OCI-LY1 (cell line): ENCODE results near the gene COMT.

Experiments
- H2AFZ ChIP-seq: fragments of 200-600 bp; sonication (generic), shearing (Covaris generic); 2 replicates; pipeline ENCODE4 v1.6.0; 2014; ENCODE audit warnings: antibody characterized with exemption, mild to moderate bottlenecking, low read length
- H3F3A ChIP-seq: fragments of 200-600 bp; sonication (generic), shearing (Covaris generic); 2 replicates; pipeline ENCODE4 v1.6.0; 2014; ENCODE audit warnings: mild to moderate bottlenecking, antibody characterized with exemption, low read length, moderate library complexity; ENCODE audit not compliant: insufficient read depth
- H3K27ac ChIP-seq: fragments of 200-600 bp; sonication (generic); 2 replicates; pipeline ENCODE4 v1.5.1; 2014; ENCODE audit warnings: low read length, mixed run types, mild to moderate bottlenecking, low read depth; ENCODE audit not compliant: poor library complexity, severe bottlenecking
- H3K27me3 ChIP-seq: fragments of 200-600 bp; sonication (generic); 2 replicates; pipeline ENCODE4 v1.6.0; 2014; ENCODE audit warnings: antibody characterized with exemption, mild to moderate bottlenecking, low read length, moderate library complexity; ENCODE audit not compliant: insufficient read depth
- H3K36me3 ChIP-seq: fragments of 200-600 bp; sonication (generic); 2 replicates; pipeline ENCODE4 v1.6.1; 2014; ENCODE audit warnings: mild to moderate bottlenecking, antibody characterized with exemption, low read length, moderate library complexity, mixed read lengths; ENCODE audit not compliant: insufficient read depth
- H3K4me1 ChIP-seq: fragments of 200-600 bp; sonication (generic); 2 replicates; pipeline ENCODE4 v1.5.1; 2014; ENCODE audit warnings: mild to moderate bottlenecking, low read length, moderate library complexity; ENCODE audit not compliant: insufficient read depth, severe bottlenecking
- H3K4me2 ChIP-seq: fragments of 200-600 bp; sonication (generic), shearing (Covaris generic); 2 replicates; pipeline ENCODE4 v1.6.1; 2014; ENCODE audit warnings: low read length
- H3K4me3 ChIP-seq: fragments of 200-600 bp; sonication (generic); 2 replicates; pipeline ENCODE4 v1.5.1; 2014; ENCODE audit warnings: low read length, low read depth, mild to moderate bottlenecking, mixed read lengths; ENCODE audit not compliant: poor library complexity, severe bottlenecking
- H3K79me2 ChIP-seq: fragments of 200-600 bp; shearing (Covaris generic); 2 replicates; pipeline ENCODE4 v1.6.1; 2016; ENCODE audit warnings: mixed run types, low read length, mixed read lengths; ENCODE audit not compliant: insufficient read depth
- H3K9ac ChIP-seq: fragments of 200-600 bp; sonication (generic), shearing (Covaris generic); 2 replicates; pipeline ENCODE4 v1.6.1; 2014; ENCODE audit warnings: mild to moderate bottlenecking, low read length, mixed read lengths
- H3K9me2 ChIP-seq: fragments of 200-600 bp; sonication (generic), shearing (Covaris generic); 2 replicates; pipeline ENCODE4 v1.6.1; 2014; ENCODE audit warnings: low read depth, mild to moderate bottlenecking, low read length, mixed read lengths
- H3K9me3 ChIP-seq: fragments of 200-600 bp; shearing (Covaris generic); 2 replicates; pipeline ENCODE4 v1.6.1; 2014; ENCODE audit warnings: low read length, mixed read lengths
- H4K20me1 ChIP-seq: fragments of 200-600 bp; sonication (generic), shearing (Covaris generic); 2 replicates; pipeline ENCODE4 v1.6.0; 2016; ENCODE audit warnings: mild to moderate bottlenecking, low read length; ENCODE audit not compliant: insufficient read depth
- EZH2 ChIP-seq: fragments of 200-600 bp; sonication (generic), shearing (Covaris generic); IDR thresholded peaks from 2 replicates; pipeline ENCODE4 v1.8.0; 2017; ENCODE audit warnings: borderline replicate concordance, mixed run types, mild to moderate bottlenecking, antibody characterized with exemption, low read length, moderate library complexity, mixed read lengths
- TF ChIP-seq, protein P1 (sequence below): fragments of 200-600 bp; sonication (generic), shearing (Covaris generic); IDR thresholded peaks from 2 replicates; pipeline ENCODE4 v1.5.1; 2017; ENCODE audit warnings: mild to moderate bottlenecking, antibody characterized with exemption, low read length, moderate library complexity, mixed read lengths

The COMT gene

DNA sequence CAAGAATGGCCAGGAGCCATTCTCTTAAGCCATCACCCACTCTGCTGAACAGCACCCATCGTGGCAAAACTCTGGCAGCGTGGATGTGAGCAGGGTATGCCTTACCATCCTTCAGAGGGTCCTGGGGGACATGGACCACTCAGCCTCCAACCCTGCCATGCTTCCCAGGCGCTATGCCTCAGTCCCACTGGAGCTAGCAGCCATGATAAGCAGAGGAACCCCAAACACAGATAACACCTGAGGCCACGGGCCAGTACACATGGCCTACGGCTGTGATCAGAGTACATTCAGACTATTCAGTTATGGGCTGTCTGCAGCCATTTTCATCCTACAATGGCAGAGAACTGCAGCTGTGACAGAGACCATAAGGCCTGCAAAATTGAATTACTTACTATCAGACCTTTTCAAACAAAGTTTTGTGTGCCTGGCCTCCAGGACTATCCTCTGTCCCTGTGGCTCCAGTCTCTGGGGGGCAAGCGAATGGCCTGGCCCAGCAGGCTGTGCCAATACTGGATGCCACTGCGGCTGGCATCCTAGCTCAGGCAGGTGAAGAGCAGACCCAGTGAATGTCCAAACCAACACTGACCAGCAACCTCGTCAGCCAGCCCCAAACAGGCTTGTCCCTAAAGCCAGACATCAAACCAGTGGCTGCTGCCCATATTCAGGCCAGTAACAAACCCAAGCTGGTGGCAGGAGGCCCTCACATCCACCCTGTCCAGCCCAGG is 68.2 kb downstream of the COMT start:
- no peaks in the 10 kb centered on the region for H3K36me3 ChIP-seq
- H3K9me2 ChIP-seq: no peaks in the 10 kb centered on the region
- no peak for TF ChIP-seq EZH2
- TF ChIP-seq, protein P1, sequence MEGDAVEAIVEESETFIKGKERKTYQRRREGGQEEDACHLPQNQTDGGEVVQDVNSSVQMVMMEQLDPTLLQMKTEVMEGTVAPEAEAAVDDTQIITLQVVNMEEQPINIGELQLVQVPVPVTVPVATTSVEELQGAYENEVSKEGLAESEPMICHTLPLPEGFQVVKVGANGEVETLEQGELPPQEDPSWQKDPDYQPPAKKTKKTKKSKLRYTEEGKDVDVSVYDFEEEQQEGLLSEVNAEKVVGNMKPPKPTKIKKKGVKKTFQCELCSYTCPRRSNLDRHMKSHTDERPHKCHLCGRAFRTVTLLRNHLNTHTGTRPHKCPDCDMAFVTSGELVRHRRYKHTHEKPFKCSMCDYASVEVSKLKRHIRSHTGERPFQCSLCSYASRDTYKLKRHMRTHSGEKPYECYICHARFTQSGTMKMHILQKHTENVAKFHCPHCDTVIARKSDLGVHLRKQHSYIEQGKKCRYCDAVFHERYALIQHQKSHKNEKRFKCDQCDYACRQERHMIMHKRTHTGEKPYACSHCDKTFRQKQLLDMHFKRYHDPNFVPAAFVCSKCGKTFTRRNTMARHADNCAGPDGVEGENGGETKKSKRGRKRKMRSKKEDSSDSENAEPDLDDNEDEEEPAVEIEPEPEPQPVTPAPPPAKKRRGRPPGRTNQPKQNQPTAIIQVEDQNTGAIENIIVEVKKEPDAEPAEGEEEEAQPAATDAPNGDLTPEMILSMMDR: no peak
- H3K27me3 ChIP-seq: no peaks in the 10 kb centered on the region; the same call in 1 of the 2 replicates
- no peak overlapping the region for H3K9ac ChIP-seq
- H3F3A ChIP-seq: no peaks in the 10 kb centered on the region
- no peaks in the 10 kb centered on the region for H4K20me1 ChIP-seq
- no peak overlapping the region for H3K4me2 ChIP-seq
- H3K9me3 ChIP-seq: peaks cover 4% of the 10 kb centered on the region; the same call in 1 of the 2 replicates
- no peak overlapping the region for H3K27ac ChIP-seq
- no peak overlapping the region for H3K4me3 ChIP-seq
- no peaks in the 10 kb centered on the region for H3K4me1 ChIP-seq
- no peak overlapping the region for H2AFZ ChIP-seq
- no peaks in the 10 kb centered on the region for H3K79me2 ChIP-seq

DNA sequence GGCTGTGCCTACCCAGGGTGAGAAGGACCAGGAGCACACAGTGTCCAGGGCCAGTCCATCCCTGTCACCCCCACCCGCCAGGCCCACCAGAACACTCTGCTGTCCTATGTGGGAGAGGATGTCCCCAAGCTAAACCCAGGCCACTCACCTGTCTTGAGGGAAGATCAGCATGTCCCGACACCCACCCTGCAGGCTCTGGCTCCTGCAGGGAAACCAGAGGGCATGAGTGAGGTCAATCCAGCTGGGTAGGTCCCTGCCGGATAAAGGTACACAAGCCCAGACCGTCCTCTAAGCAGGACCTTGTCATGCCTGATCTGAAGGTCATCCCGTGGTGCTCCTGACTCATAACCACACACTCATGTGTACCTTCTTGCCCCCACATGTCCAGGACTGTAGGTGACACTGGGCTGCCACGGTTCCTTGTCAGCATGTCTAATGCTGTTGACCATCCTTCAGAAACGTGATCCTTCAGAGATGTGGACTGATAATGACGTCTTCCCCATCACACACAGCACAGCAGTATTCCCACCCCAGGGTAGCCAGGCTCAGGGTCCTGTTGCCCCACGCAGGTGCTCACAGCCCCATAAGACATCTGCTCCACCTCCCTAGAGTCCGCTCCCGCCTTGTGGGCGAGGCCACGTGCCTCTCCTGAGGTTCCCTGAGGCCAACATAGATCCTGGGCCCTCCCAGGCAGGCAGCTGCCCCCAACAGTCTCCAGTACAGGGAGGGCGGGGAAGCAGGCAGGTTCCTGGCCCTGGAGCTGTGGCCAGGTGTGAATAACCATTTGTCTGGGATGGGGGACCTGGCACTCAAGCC is 68.9 kb downstream of the COMT start:
- Histone ChIP-seq H3K36me3 (no peaks in the 10 kb centered on the region), H3K4me1 (no peaks in the 10 kb centered on the region), H4K20me1 (no peaks in the 10 kb centered on the region), H3K4me3 (no peak overlapping the region), H3K4me2 (no peak overlapping the region), H3K9me2 (no peaks in the 10 kb centered on the region), H3K79me2 (no peaks in the 10 kb centered on the region), H3K9me3 (no peaks in the 10 kb centered on the region), H3K27ac (no peak overlapping the region), H2AFZ (no peak overlapping the region), H3K27me3 (no peaks in the 10 kb centered on the region), H3K9ac (no peak overlapping the region), H3F3A (no peaks in the 10 kb centered on the region)
- TF ChIP-seq, protein P1: no peak
- no peak for TF ChIP-seq EZH2

GRCh38 chr22:20011123-20011992 is 69.8 kb downstream of the COMT start:
- Histone ChIP-seq H3K9ac (no peak overlapping the region), H3K4me1 (peaks cover 5% of the 10 kb centered on the region), H3K27me3 (no peaks in the 10 kb centered on the region), H4K20me1 (no peaks in the 10 kb centered on the region), H3K79me2 (no peaks in the 10 kb centered on the region), H3K36me3 (no peaks in the 10 kb centered on the region), H3K9me2 (no peaks in the 10 kb centered on the region), H3F3A (no peaks in the 10 kb centered on the region), H3K9me3 (no peaks in the 10 kb centered on the region), H3K4me2 (no peak overlapping the region), H3K27ac (no peak overlapping the region), H3K4me3 (no peak overlapping the region), H2AFZ (no peak overlapping the region)
- TF ChIP-seq, protein P1: no peak
- no peak for TF ChIP-seq EZH2
